Measurements from ENCODE around the gene FAF1.

DNA sequence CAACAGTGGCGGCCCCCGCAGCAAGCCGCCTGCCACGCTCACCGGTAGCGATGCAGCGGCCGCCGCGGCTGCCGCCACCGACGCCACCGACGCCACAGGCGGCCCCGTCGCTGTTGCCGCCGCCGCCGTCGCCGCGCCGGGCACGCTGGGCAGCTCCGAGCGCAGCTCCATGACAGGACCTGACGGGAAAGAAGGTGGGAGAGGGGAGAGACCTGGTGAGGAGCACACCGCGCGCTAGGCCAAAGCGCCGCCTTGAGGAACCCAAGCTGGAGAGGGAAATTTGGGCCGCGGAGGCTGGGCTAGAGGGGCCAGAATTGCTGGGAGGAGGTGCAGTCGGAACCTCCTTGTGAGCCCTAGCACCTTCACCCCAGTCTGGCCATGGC is 538.7 kb downstream of the FAF1 start:
- TF ChIP-seq TCF12 (IDR thresholded peaks at IDR 0.05; ENCODE audit: low read depth, low read length) (no peak), EZH2 (IDR thresholded peaks at IDR 0.05; ENCODE audit: low read depth, low read length, severe bottlenecking) (no peak), NRF1 (IDR thresholded peaks at IDR 0.05; ENCODE audit: low read depth, low read length) (no peak), ZNF274 (IDR thresholded peaks at IDR 0.05; ENCODE audit: borderline replicate concordance, extremely low read depth, low read length) (no peak), CEBPB (IDR thresholded peaks at IDR 0.05; ENCODE audit: low read depth, low read length) (no peak)
- TF ChIP-seq, protein P1, sequence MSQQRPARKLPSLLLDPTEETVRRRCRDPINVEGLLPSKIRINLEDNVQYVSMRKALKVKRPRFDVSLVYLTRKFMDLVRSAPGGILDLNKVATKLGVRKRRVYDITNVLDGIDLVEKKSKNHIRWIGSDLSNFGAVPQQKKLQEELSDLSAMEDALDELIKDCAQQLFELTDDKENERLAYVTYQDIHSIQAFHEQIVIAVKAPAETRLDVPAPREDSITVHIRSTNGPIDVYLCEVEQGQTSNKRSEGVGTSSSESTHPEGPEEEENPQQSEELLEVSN (IDR thresholded peaks at IDR 0.05), result 0 out of 2 replicates have a peak, but pooled peaks have one; percentile 2

Measured in H1 (cell line).